B cell (primary cell): ENCODE measurements around the gene EAPP. TPM values are rescaled to one million over a fixed set of nuclear protein-coding genes. Genes with fewer than 3 reads are reported as not detected.
"Not testable (repeated sequence)": the region's sequence is repeated elsewhere in the genome, so short reads cannot be mapped to it uniquely, and the experiment has no call there.

Experiments used
- ATAC-seq: fragments of 200-7000 bp; cut with Tn5 transposase; one replicate; pipeline ENCODE4 v1.10.0; 2021; ENCODE audit warnings: low read depth, mild to moderate bottlenecking, moderate number of reproducible peaks, moderate library complexity
- CTCF ChIA-PET: fragments of 350-600 bp; sonication (Branson Sonifier 250); formaldehyde crosslinking; loops from one replicate; lab custom pipeline; 2021; ENCODE audit warnings: antibody characterized with exemption, inconsistent platforms; lab: Charles Lee
- POLR2A ChIA-PET: fragments of 350-600 bp; sonication (Branson Sonifier 250); formaldehyde crosslinking; loops from one replicate; lab custom pipeline; 2021; ENCODE audit warnings: antibody characterized with exemption; lab: Charles Lee
- DNase-seq: peaks from one replicate; pipeline ENCODE4 v3.0.0; 2013
- H2AFZ ChIP-seq: 2 replicates; pipeline ENCODE4 v1.6.1; 2012; ENCODE audit warnings: mild to moderate bottlenecking, low read depth, low read length; ENCODE audit not compliant: insufficient read depth, poor library complexity, severe bottlenecking
- H3K27ac ChIP-seq, 2 donors: 1 replicate in 1 of 2; 2 replicates in 1 of 2; pipeline ENCODE4 v1.5.1; 2012 to 2013; ENCODE audit warnings: low read length in 2 of 2, mild to moderate bottlenecking in 2 of 2, moderate library complexity in 1 of 2
- H3K27me3 ChIP-seq, 4 experiments: fragments of 200-600 bp in 1 of 4; sonication (generic) in 1 of 4; replicated peaks in 1 of 4; 1 replicate in 2 of 4; 2 replicates in 2 of 4; pipeline versions ENCODE4 v1.6.1 to v1.7.0; 2013 to 2016; ENCODE audit warnings: low read length in 3 of 4, mild to moderate bottlenecking in 2 of 4, mixed read lengths in 1 of 4, moderate library complexity in 1 of 4; ENCODE audit not compliant: insufficient read depth in 4 of 4, control insufficient read depth in 3 of 4; ENCODE audit errors: control extremely low read depth in 1 of 4
- H3K36me3 ChIP-seq, 2 experiments: replicated peaks in 1 of 2; 1 replicate in 1 of 2; 2 replicates in 1 of 2; pipeline versions ENCODE4 v1.6.1 to v1.7.1; 2013; ENCODE audit warnings: low read length in 1 of 2; ENCODE audit not compliant: insufficient read depth in 2 of 2, control insufficient read depth in 1 of 2; ENCODE audit errors: control extremely low read depth in 1 of 2, extremely low read depth in 1 of 2
- H3K4me1 ChIP-seq, 2 donors: fragments of 200-600 bp in 1 of 2; sonication (generic) in 1 of 2; 1 replicate in 1 of 2; 2 replicates in 1 of 2; pipeline versions ENCODE4 v1.5.1 to v1.6.1; 2013 to 2017; ENCODE audit warnings: low read length in 2 of 2; ENCODE audit not compliant: control insufficient read depth in 2 of 2, insufficient read depth in 2 of 2
- H3K4me2 ChIP-seq: replicated peaks from 2 replicates; pipeline ENCODE3; 2012; ENCODE audit warnings: mild to moderate bottlenecking, low read depth, low read length; ENCODE audit not compliant: poor library complexity, severe bottlenecking
- H3K4me3 ChIP-seq, 5 experiments: fragments of 200-600 bp in 1 of 5; sonication (generic) in 1 of 5; 1 replicate in 3 of 5; 2 replicates in 2 of 5; pipeline versions ENCODE4 v1.5.1 to v1.7.0; 2011 to 2016; ENCODE audit warnings: low read length in 4 of 5, mild to moderate bottlenecking in 4 of 5, low read depth in 2 of 5, control low read depth in 1 of 5, moderate library complexity in 1 of 5; ENCODE audit not compliant: insufficient read depth in 1 of 5; ENCODE audit errors: control extremely low read depth in 1 of 5, extremely low read depth in 1 of 5
- H3K79me2 ChIP-seq: fragments of 200-600 bp; sonication (generic); one replicate; pipeline ENCODE4 v1.6.0; 2016; ENCODE audit warnings: low read length; ENCODE audit not compliant: control insufficient read depth, insufficient read depth
- H3K9ac ChIP-seq: fragments of 200-600 bp; sonication (generic); 2 replicates; pipeline ENCODE4 v1.6.1; 2017; ENCODE audit warnings: mild to moderate bottlenecking, low read length, moderate library complexity
- H3K9me3 ChIP-seq, 3 donors: one replicate each; pipeline versions ENCODE4 v1.6.1 to v1.7.1; 2013; ENCODE audit warnings: low read length in 2 of 3; ENCODE audit not compliant: control insufficient read depth in 2 of 3, insufficient read depth in 1 of 3; ENCODE audit errors: control extremely low read depth in 1 of 3
- H4K20me1 ChIP-seq: 2 replicates; pipeline ENCODE4 v1.6.0; 2012; ENCODE audit warnings: mild to moderate bottlenecking, low read length; ENCODE audit not compliant: insufficient read depth, control insufficient read depth, poor library complexity, severe bottlenecking
- H3K27ac Mint-ChIP-seq: one replicate; pipeline ENCODE4 v1.8.0; 2021; ENCODE audit warnings: mixed read lengths
- H3K27me3 Mint-ChIP-seq: one replicate; pipeline ENCODE4 v1.8.0; 2021; ENCODE audit warnings: mixed read lengths
- H3K4me1 Mint-ChIP-seq: one replicate; pipeline ENCODE4 v1.8.0; 2021; ENCODE audit warnings: mixed read lengths
- H3K4me3 Mint-ChIP-seq: one replicate; pipeline ENCODE4 v1.8.0; 2021; ENCODE audit warnings: mixed read lengths
- H3K9me3 Mint-ChIP-seq: one replicate; pipeline ENCODE4 v1.8.0; 2022; ENCODE audit warnings: mixed read lengths; ENCODE audit not compliant: insufficient read depth
- CTCF ChIP-seq: fragments of 200-600 bp; IDR thresholded peaks from one replicate; pipeline ENCODE4 v1.8.0; 2022; ENCODE audit warnings: antibody characterized with exemption, mild to moderate bottlenecking
- EZH2 ChIP-seq: IDR thresholded peaks from 2 replicates; pipeline ENCODE4 v1.6.1; 2012; ENCODE audit warnings: borderline replicate concordance, low read depth, mild to moderate bottlenecking, moderate library complexity, low read length; ENCODE audit not compliant: insufficient read depth, poor library complexity, severe bottlenecking
- WGBS: methylation state at CpG from one replicate; pipeline ENCODE4 v1.1.5; 2013; ENCODE audit warnings: missing lambda C conversion rate; ENCODE audit not compliant: insufficient coverage; 5-methylcytosine and 5-hydroxymethylcytosine counted together
- intact Hi-C: fragments of 100-400 bp; cut with micrococcal nuclease; formaldehyde crosslinking; loops from one replicate; pipeline ENCODE4 v1.10.0; 2022
- polyA plus RNA-seq: library from polyadenylated mRNA; depleted of rRNA; stranded (reverse); fragments of >200 nt; gene quantifications from 2 replicates; pipeline ENCODE4 v1.2.3, GENCODE V29; 2012
- total RNA-seq, 2 donors: library from RNA; stranded (reverse); fragments of 120-200 nt in 1 of 2; gene quantifications; 1 replicate in 1 of 2; 2 replicates in 1 of 2; pipeline versions ENCODE4 v1.2.3 to v1.2.4, GENCODE V29; 2013 to 2022

The EAPP gene
- total and polyA plus RNA-seq, 2 donors (not counting 1 experiment from before 2014, with no cell fraction given): 36.2 to 58.0 TPM

- ChIA-PET POLR2A (no interaction called here), CTCF (no interaction called here)
- no peaks in the 10 kb centered on the region for H3K4me1 ChIP-seq
- Mint-ChIP-seq H3K9me3 (no peaks in the 10 kb centered on the region), H3K4me1 (no peaks in the 10 kb centered on the region), H3K27ac (no peak overlapping the region), H3K27me3 (no peaks in the 10 kb centered on the region), H3K4me3 (no peak overlapping the region)
- no peaks in the 10 kb centered on the region for H4K20me1 ChIP-seq
- H2AFZ ChIP-seq: no peak overlapping the region
- H3K4me2 ChIP-seq: no peak overlapping the region
- no peaks in the 10 kb centered on the region for H3K9me3 ChIP-seq
- ATAC-seq (no peak), DNase-seq (no peak)
- no peaks in the 10 kb centered on the region for H3K79me2 ChIP-seq
- no peak overlapping the region for H3K9ac ChIP-seq
- 92% methylated on average over 4 of the region's 11 CpGs for WGBS
- TF ChIP-seq EZH2 (no peak), CTCF (no peak)
- no peak overlapping the region for H3K4me3 ChIP-seq
- no peak overlapping the region for H3K27ac ChIP-seq
- no peaks in the 10 kb centered on the region for H3K36me3 ChIP-seq
- intact Hi-C loops: no loop called here
- H3K27me3 ChIP-seq: no peaks in the 10 kb centered on the region
Observed at GRCh38 chr14:34507884-34508283, 31.6 kb downstream of the EAPP start.

GRCh38 chr14:34507459-34507858 lies 32.0 kb downstream of the EAPP start:
- Histone ChIP-seq H2AFZ (no peak overlapping the region), H3K4me2 (no peak overlapping the region), H4K20me1 (no peaks in the 10 kb centered on the region), H3K36me3 (no peaks in the 10 kb centered on the region), H3K9ac (no peak overlapping the region), H3K9me3 (no peaks in the 10 kb centered on the region), H3K4me3 (no peak overlapping the region), H3K27me3 (no peaks in the 10 kb centered on the region), H3K4me1 (no peaks in the 10 kb centered on the region), H3K79me2 (no peaks in the 10 kb centered on the region), H3K27ac (no peak overlapping the region)
- no peak for TF ChIP-seq EZH2
- no peak for TF ChIP-seq CTCF
- ATAC-seq: no peak
- no peak for DNase-seq
- Mint-ChIP-seq H3K4me3 (no peak overlapping the region), H3K9me3 (no peaks in the 10 kb centered on the region), H3K27me3 (no peaks in the 10 kb centered on the region), H3K4me1 (no peaks in the 10 kb centered on the region), H3K27ac (no peak overlapping the region)
- CTCF ChIA-PET: no interaction called here
- POLR2A ChIA-PET: no interaction called here
- intact Hi-C loops: no loop called here
- WGBS: 87% methylated on average over 9 of the region's 9 CpGs

- H2AFZ ChIP-seq, H3K4me3 ChIP-seq, POLR2A ChIA-PET, DNase-seq, H3K4me3 Mint-ChIP-seq, H3K4me1 Mint-ChIP-seq, H3K4me2 ChIP-seq, H3K27ac ChIP-seq, ATAC-seq, H3K27me3 Mint-ChIP-seq, H3K36me3 ChIP-seq, H3K9me3 Mint-ChIP-seq, H4K20me1 ChIP-seq, H3K9ac ChIP-seq, H3K79me2 ChIP-seq, H3K9me3 ChIP-seq, H3K27ac Mint-ChIP-seq, H3K4me1 ChIP-seq, CTCF ChIA-PET, H3K27me3 ChIP-seq, intact Hi-C loops: not testable (repeated sequence)
- WGBS: 100% methylated on average over 3 of the region's 5 CpGs
Observed at GRCh38 chr14:34505124-34505491, 34.4 kb downstream of the EAPP start.
